ENCODE results near the gene CLCF1. TPM values are rescaled to one million over a fixed set of nuclear protein-coding genes. Genes with fewer than 3 reads are reported as not detected.

Gene CLCF1
- total RNA-seq, 2 experiments from 2014 or later: 0.79 to 0.81 TPM

DNA sequence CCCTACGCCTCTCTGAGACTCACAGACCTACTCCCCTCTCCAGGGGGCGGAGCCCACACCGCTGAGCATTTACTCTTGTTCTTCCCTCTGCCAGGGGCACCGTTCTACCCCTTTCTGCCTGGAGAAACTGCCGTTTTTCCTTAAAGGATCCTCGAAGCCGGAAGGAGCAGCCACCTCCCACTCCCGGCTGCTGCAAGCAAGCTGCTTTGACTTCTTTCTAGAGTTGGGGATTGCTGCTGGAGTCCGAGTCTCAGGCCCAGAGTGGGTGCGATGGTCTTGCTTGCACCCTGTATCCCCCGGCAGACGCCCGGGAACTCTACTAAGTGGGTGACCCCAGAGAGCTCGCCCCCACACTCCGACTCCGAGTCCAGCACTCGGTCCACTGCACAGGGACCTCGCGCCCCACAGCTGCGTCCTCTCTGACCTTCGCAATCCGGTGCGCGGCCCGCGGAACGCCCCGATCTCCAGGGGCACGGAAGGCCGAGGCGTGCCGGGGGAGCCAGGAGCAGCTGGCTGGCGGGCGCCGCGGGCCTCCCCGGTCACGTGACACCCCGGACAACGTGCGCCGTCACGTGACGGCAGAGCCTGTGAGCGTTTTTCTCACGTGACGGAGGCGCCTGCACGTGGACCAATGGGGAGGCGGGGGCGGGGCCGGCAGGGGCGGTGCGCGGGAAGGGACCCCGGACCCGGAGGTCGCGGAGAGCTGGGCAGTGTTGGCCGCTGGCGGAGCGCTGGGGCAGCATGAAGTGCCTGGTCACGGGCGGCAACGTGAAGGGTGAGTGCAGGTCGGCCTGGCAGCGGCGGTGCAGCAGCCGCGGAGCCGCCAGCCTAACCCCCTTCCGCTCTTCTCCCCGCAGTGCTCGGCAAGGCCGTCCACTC, 18.1 kb upstream of the CLCF1 start, which contains the start of gene RAD9A:
TSS of gene RAD9A (plus strand) at position 683 of the 879 bp plus-strand sequence. CDS start at position 742, 59 bp downstream.
- ATAC-seq (peak; percentile 77), DNase-seq (peak; percentile 96)
- no peaks in the 10 kb centered on the region for H3K27me3 Mint-ChIP-seq
- CTCF ChIA-PET: interaction anchor here (0.8 to 6.1 kb wide), 16 partner anchors 9 to 214 kb away, joined by 3 to 36 read pairs (median 4); partner anchors contain the start of genes PPP1CA and TMEM134
- intact Hi-C loops (cut with micrococcal nuclease): no loop called here
- TF ChIP-seq, protein P1, sequence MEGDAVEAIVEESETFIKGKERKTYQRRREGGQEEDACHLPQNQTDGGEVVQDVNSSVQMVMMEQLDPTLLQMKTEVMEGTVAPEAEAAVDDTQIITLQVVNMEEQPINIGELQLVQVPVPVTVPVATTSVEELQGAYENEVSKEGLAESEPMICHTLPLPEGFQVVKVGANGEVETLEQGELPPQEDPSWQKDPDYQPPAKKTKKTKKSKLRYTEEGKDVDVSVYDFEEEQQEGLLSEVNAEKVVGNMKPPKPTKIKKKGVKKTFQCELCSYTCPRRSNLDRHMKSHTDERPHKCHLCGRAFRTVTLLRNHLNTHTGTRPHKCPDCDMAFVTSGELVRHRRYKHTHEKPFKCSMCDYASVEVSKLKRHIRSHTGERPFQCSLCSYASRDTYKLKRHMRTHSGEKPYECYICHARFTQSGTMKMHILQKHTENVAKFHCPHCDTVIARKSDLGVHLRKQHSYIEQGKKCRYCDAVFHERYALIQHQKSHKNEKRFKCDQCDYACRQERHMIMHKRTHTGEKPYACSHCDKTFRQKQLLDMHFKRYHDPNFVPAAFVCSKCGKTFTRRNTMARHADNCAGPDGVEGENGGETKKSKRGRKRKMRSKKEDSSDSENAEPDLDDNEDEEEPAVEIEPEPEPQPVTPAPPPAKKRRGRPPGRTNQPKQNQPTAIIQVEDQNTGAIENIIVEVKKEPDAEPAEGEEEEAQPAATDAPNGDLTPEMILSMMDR (IDR thresholded peaks at IDR 0.05): no peak
- H3K36me3 Mint-ChIP-seq (ENCODE audit: low read depth): peaks cover 10% of the 10 kb centered on the region
- H3K4me3 Mint-ChIP-seq: peak within 1 kb of the TSS; percentile 92
- H3K27ac Mint-ChIP-seq: peak within 1 kb of the TSS; percentile 77
- H3K4me1 Mint-ChIP-seq (ENCODE audit: low read depth): peaks cover 30% of the 10 kb centered on the region
- POLR2A ChIA-PET: interaction anchor here (0.6 to 4.4 kb wide), 19 partner anchors 10 to 152 kb away, joined by 3 to 40 read pairs (median 4); partner anchors contain the start of genes ANKRD13D, POLD4, PPP1CA and PTPRCAP
- H3K9me3 Mint-ChIP-seq: no peaks in the 10 kb centered on the region

DNA sequence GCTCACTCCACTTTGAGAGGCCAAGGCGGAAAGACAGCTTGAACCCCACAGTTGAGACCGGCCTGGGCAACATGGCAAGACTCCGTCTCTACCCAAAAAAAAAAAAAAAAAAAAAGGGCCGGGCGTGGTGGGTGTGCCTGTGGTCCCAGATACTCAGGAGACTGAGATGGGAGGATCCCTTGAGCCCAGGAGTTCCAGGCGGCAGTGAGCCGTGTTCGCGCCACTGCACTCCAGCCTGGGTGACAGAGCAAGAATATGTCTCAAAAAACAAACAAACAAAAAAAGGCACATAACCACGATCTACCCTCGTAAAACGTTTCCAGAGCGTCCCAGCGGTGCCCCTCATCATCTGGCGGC, 17.5 kb upstream of the CLCF1 start:
- peaks cover 26% of the 10 kb centered on the region for H3K4me1 Mint-ChIP-seq (ENCODE audit: low read depth)
- no peaks in the 10 kb centered on the region for H3K9me3 Mint-ChIP-seq
- ChIA-PET CTCF (interaction anchor here (1.0 to 6.1 kb wide), 11 partner anchors 9 to 215 kb away, joined by 3 to 36 read pairs (median 4); partner anchors contain the start of gene PPP1CA), POLR2A (interaction anchor here (1.2 to 4.4 kb wide), 10 partner anchors 11 to 151 kb away, joined by 3 to 40 read pairs (median 6); partner anchors contain the start of genes ANKRD13D, POLD4, PPP1CA and RPS6KB2)
- H3K4me3 Mint-ChIP-seq: peak overlapping the region; percentile 92
- no peak for ATAC-seq
- no peak for DNase-seq
- TF ChIP-seq, protein P1 (IDR thresholded peaks at IDR 0.05): no peak
- H3K27me3 Mint-ChIP-seq: no peaks in the 10 kb centered on the region
- peaks cover 10% of the 10 kb centered on the region for H3K36me3 Mint-ChIP-seq (ENCODE audit: low read depth)
- intact Hi-C loops (cut with micrococcal nuclease): no loop called here
- H3K27ac Mint-ChIP-seq: peak overlapping the region; percentile 77

DNA sequence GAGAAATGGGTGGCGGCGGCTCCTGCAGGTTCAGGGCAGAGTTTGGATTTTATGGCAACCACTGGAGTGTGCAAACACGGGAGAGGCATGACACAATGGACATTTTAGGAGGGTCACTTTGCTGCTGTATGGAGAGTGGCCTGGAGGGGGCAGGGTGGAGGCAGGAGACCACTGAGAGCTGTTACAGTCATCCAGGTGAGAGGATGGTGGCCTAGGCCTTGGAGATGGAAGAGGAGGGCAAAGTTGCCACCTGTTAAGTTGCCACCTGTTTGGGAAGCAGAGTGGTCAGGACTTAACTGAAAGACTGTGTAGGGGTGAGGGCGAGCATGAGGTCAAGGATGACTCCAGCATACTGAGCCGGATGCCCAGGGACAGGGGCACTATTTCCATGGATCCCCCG, 16.1 kb upstream of the CLCF1 start:
- Mint-ChIP-seq H3K4me3 (peak overlapping the region; percentile 61), H3K4me1 (ENCODE audit: low read depth) (peaks cover 26% of the 10 kb centered on the region), H3K36me3 (ENCODE audit: low read depth) (peaks cover 6% of the 10 kb centered on the region), H3K27me3 (no peaks in the 10 kb centered on the region), H3K27ac (no peak overlapping the region), H3K9me3 (no peaks in the 10 kb centered on the region)
- TF ChIP-seq, protein P1 (IDR thresholded peaks at IDR 0.05): peak; percentile 76
- intact Hi-C loops (cut with micrococcal nuclease): no loop called here
- ChIA-PET POLR2A (no interaction called here), CTCF (interaction anchor here (0.7 to 30.8 kb wide), 3 partner anchors 35 to 116 kb away, joined by 3 to 883 read pairs (median 3); partner anchors contain the start of genes PITPNM1 and POLD4)
- ATAC-seq (peak; percentile 74), DNase-seq (peak; percentile 80)

DNA sequence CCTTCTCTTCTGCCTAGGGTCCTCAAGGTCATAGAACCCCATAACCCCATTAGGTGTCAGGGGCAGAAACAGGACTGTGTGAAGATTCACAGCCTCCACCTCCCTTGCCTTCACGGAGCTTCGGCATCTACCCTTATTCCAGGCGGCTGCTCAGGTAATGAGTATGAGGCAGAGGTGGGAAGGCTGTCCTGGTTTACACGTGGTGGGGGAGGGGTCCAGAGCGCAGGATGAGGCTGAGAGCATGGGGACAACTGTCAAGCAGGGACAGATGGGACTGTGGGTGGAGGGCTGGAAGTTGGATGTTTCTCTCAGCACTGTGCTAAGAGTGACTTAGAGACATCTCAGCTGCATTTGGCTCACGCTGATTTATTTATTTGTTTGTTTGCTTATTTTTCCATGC, 14.1 kb upstream of the CLCF1 start:
- no peak for DNase-seq
- ATAC-seq: no peak
- TF ChIP-seq, protein P1 (IDR thresholded peaks at IDR 0.05): no peak
- H3K9me3 Mint-ChIP-seq: no peaks in the 10 kb centered on the region
- no peak overlapping the region for H3K27ac Mint-ChIP-seq
- H3K4me3 Mint-ChIP-seq: no peak overlapping the region
- peaks cover 2% of the 10 kb centered on the region for H3K36me3 Mint-ChIP-seq (ENCODE audit: low read depth)
- H3K27me3 Mint-ChIP-seq: no peaks in the 10 kb centered on the region
- intact Hi-C loops (cut with micrococcal nuclease): no loop called here
- POLR2A ChIA-PET: interaction anchor here (0.6 to 1.4 kb wide), 2 partner anchors 31 to 101 kb away, joined by 3 to 8 read pairs; no protein-coding TSS in a partner anchor
- CTCF ChIA-PET: interaction anchor here (1.8 to 30.8 kb wide), 3 partner anchors 13 to 41 kb away, joined by 5 to 883 read pairs (median 17); partner anchors contain the start of gene POLD4
- peaks cover 15% of the 10 kb centered on the region for H3K4me1 Mint-ChIP-seq (ENCODE audit: low read depth)
